ENCODE results near the gene MRPS6. TPM values are rescaled to one million over a fixed set of nuclear protein-coding genes. Genes with fewer than 3 reads are reported as not detected.

Gene MRPS6
- polyA plus RNA-seq, 1 donor (not counting 4 experiments of a cell fraction or from before 2014, with no cell fraction given), result 41.5 TPM

GRCh38 chr21:34046917-34047316 is 26.5 kb upstream of the MRPS6 start:
- no peaks in the 10 kb centered on the region for H3K36me3 ChIP-seq (ENCODE audit: control insufficient read depth in 2 of 2, extremely low read depth in 1 of 2, insufficient read depth in 2 of 2, low read length in 2 of 2)
- H3K79me2 ChIP-seq (ENCODE audit: control insufficient read depth, insufficient read depth, low read length), result no peaks in the 10 kb centered on the region
- no peak for DNase-seq (ENCODE audit: low read depth, low spot score)
- H3K4me3 ChIP-seq (ENCODE audit: control insufficient read depth in 2 of 3, extremely low read depth in 1 of 3, insufficient read depth in 2 of 3, low read depth in 1 of 3, low read length in 3 of 3), result no peak overlapping the region
- H3K4me1 ChIP-seq (ENCODE audit: control insufficient read depth, extremely low read depth, insufficient read depth, low read length), result peaks cover 15% of the 10 kb centered on the region
- H4K20me1 ChIP-seq (ENCODE audit: control insufficient read depth, extremely low read depth, insufficient read depth, low read length), result no peaks in the 10 kb centered on the region
- dilution Hi-C loops (cut with MboI; ENCODE audit: extremely low pct_ligation_motif_present, low sequenced_read_pairs), result no loop called here
- no peak overlapping the region for H3K27ac ChIP-seq (ENCODE audit: control insufficient read depth, insufficient read depth, low read length)
- TF ChIP-seq CTCF (optimal IDR thresholded peaks at IDR 0.05 in 1 of 3, IDR thresholded peaks at IDR 0.05 in 1 of 3, conservative IDR thresholded peaks at IDR 0.05 in 1 of 3; ENCODE audit: extremely low read depth in 1 of 3, insufficient read depth in 2 of 3, low read length in 3 of 3) (no peak), EZH2 (IDR thresholded peaks at IDR 0.05; ENCODE audit: low read length) (no peak)
- H3K9me3 ChIP-seq (ENCODE audit: control insufficient read depth, low read depth, low read length), result no peaks in the 10 kb centered on the region
- no peak overlapping the region for H3K9ac ChIP-seq (ENCODE audit: control insufficient read depth, extremely low read depth, insufficient read depth, low read length)
- H2AFZ ChIP-seq (ENCODE audit: control insufficient read depth, low read length), result no peak overlapping the region
- no peaks in the 10 kb centered on the region for H3K9me1 ChIP-seq (ENCODE audit: control insufficient read depth, extremely low read depth, insufficient read depth, low read length)
- H3K27me3 ChIP-seq (ENCODE audit: control insufficient read depth, extremely low read depth, insufficient read depth, low read length), result no peaks in the 10 kb centered on the region
- no peak overlapping the region for H3K4me2 ChIP-seq (ENCODE audit: control insufficient read depth, extremely low read depth, insufficient read depth, low read depth, low read length)
- no peak for FAIRE-seq

DNA sequence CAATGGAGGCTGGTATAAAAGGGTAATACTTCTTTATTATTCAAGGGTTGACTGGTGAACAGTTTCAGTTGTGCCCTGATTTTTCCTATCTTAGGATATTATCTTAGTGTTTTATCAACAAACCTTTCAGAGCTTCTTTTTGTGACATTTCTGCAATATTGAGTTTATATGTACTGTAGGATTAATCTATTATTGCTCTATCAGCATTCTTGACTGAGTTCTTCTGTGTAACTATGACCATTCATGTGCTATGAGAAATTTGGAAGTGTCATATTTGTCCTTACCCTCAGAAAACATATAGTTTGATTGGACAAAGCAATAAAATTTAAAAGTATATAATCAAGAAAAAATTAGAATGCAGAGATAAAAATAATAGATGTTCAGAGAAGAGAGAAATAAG is 25.5 kb upstream of the MRPS6 start:
- H4K20me1 ChIP-seq (ENCODE audit: control insufficient read depth, extremely low read depth, insufficient read depth, low read length), result no peaks in the 10 kb centered on the region
- no peaks in the 10 kb centered on the region for H3K9me1 ChIP-seq (ENCODE audit: control insufficient read depth, extremely low read depth, insufficient read depth, low read length)
- H3K4me3 ChIP-seq (ENCODE audit: control insufficient read depth in 2 of 3, extremely low read depth in 1 of 3, insufficient read depth in 2 of 3, low read depth in 1 of 3, low read length in 3 of 3), result no peak overlapping the region
- no peak overlapping the region for H2AFZ ChIP-seq (ENCODE audit: control insufficient read depth, low read length)
- no peaks in the 10 kb centered on the region for H3K27me3 ChIP-seq (ENCODE audit: control insufficient read depth, extremely low read depth, insufficient read depth, low read length)
- DNase-seq (ENCODE audit: low read depth, low spot score) (no peak), FAIRE-seq (no peak)
- no peak overlapping the region for H3K27ac ChIP-seq (ENCODE audit: control insufficient read depth, insufficient read depth, low read length)
- H3K9ac ChIP-seq (ENCODE audit: control insufficient read depth, extremely low read depth, insufficient read depth, low read length), result no peak overlapping the region
- H3K79me2 ChIP-seq (ENCODE audit: control insufficient read depth, insufficient read depth, low read length), result no peaks in the 10 kb centered on the region
- no peak overlapping the region for H3K4me2 ChIP-seq (ENCODE audit: control insufficient read depth, extremely low read depth, insufficient read depth, low read depth, low read length)
- H3K36me3 ChIP-seq (ENCODE audit: control insufficient read depth in 2 of 2, extremely low read depth in 1 of 2, insufficient read depth in 2 of 2, low read length in 2 of 2), result no peaks in the 10 kb centered on the region
- dilution Hi-C loops (cut with MboI; ENCODE audit: extremely low pct_ligation_motif_present, low sequenced_read_pairs), result no loop called here
- H3K9me3 ChIP-seq (ENCODE audit: control insufficient read depth, low read depth, low read length), result no peaks in the 10 kb centered on the region
- peaks cover 15% of the 10 kb centered on the region for H3K4me1 ChIP-seq (ENCODE audit: control insufficient read depth, extremely low read depth, insufficient read depth, low read length)
- TF ChIP-seq EZH2 (IDR thresholded peaks at IDR 0.05; ENCODE audit: low read length) (no peak), CTCF (optimal IDR thresholded peaks at IDR 0.05 in 1 of 3, IDR thresholded peaks at IDR 0.05 in 1 of 3, conservative IDR thresholded peaks at IDR 0.05 in 1 of 3; ENCODE audit: extremely low read depth in 1 of 3, insufficient read depth in 2 of 3, low read length in 3 of 3) (no peak)

All from keratinocyte (primary cell).